Stomach (tissue), 9 donors: ENCODE results near the gene MNAT1. TPM values are rescaled to one million over a fixed set of nuclear protein-coding genes. Genes with fewer than 3 reads are reported as not detected.

Experiments
- DNase-seq, 2 donors: peaks; one replicate each; pipeline versions ENCODE4 v3.0.0 to v3.0.0-alpha.2; 2013 to 2019
- H3K27ac ChIP-seq, 5 donors: fragments of 200-600 bp in 4 of 5; sonication (generic) in 4 of 5; one replicate each; pipeline ENCODE4 v1.5.1; 2013 to 2019; ENCODE audit warnings: mild to moderate bottlenecking in 1 of 5, moderate library complexity in 1 of 5
- H3K27me3 ChIP-seq, 3 donors: fragments of 200-600 bp; sonication (generic); one replicate each; pipeline ENCODE4 v1.5.1; 2017 to 2019; ENCODE audit warnings: mixed run types in 1 of 3
- H3K36me3 ChIP-seq, 4 donors: fragments of 200-600 bp; sonication (generic); 1 replicate in 3 of 4; 2 replicates in 1 of 4; pipeline ENCODE4 v1.5.1; 2016 to 2019
- H3K4me1 ChIP-seq, 4 donors: fragments of 200-600 bp; sonication (generic); one replicate each; pipeline ENCODE4 v1.5.1; 2016 to 2019
- H3K4me3 ChIP-seq, 4 donors: fragments of 200-600 bp; sonication (generic) in 3 of 4; one replicate each; pipeline ENCODE4 v1.5.1; 2016 to 2019; ENCODE audit warnings: mild to moderate bottlenecking in 1 of 4
- H3K9me3 ChIP-seq, 4 donors: fragments of 200-600 bp; sonication (generic); one replicate each; pipeline ENCODE4 v1.5.1; 2016 to 2019
- CTCF ChIP-seq, 7 experiments: fragments of 450-650 bp in 4 of 7; fragments of 200-600 bp in 3 of 7; sonication (generic) in 3 of 7; IDR thresholded peaks; one replicate each; pipeline ENCODE4 v1.5.1; 2016 to 2019; ENCODE audit warnings: antibody characterized with exemption in 7 of 7, control low read depth in 2 of 7, mild to moderate bottlenecking in 1 of 7
- EP300 ChIP-seq: sonication (generic); formaldehyde crosslinking; IDR thresholded peaks from one replicate; pipeline ENCODE4 v1.6.1; 2017; ENCODE audit warnings: antibody characterized with exemption
- POLR2A ChIP-seq, 4 donors: fragments of 450-650 bp; IDR thresholded peaks; one replicate each; pipeline ENCODE4 v1.6.1; 2016; ENCODE audit warnings: antibody characterized with exemption in 4 of 4, control low read depth in 2 of 4, mild to moderate bottlenecking in 1 of 4, moderate library complexity in 1 of 4
- POLR2AphosphoS5 ChIP-seq, 3 donors: sonication (generic); formaldehyde crosslinking; IDR thresholded peaks; one replicate each; pipeline ENCODE4 v1.6.1; 2016; ENCODE audit warnings: antibody characterized with exemption in 3 of 3
- WGBS, 5 donors: extraction: QIAGEN DNeasy Blood & Tissue Kit in 3 of 5; methylation state at CpG; one replicate each; pipeline versions ENCODE4 v1.1.5 to v1.1.7; 2013 to 2018; 5-methylcytosine and 5-hydroxymethylcytosine counted together
- intact Hi-C: fragments of 100-400 bp; cut with DNase I; formaldehyde crosslinking; loops from one replicate; pipeline ENCODE4 v1.15.1; 2023; ENCODE audit warnings: low total_unique reads
- polyA plus RNA-seq, 3 donors: library from polyadenylated mRNA; stranded (reverse); fragments of 200-250 nt; gene quantifications; one replicate each; pipeline ENCODE4 v1.2.3, GENCODE V29; 2013
- total RNA-seq, 5 donors: library from RNA; depleted of rRNA; stranded (reverse); fragments of >200 nt; gene quantifications; one replicate each; pipeline versions ENCODE4 v1.1.0 to v1.2.3, GENCODE V29; 2014 to 2016
- donor health status: healthy with polysubstance abuse.
- donor health status: Bipolar disorder and iron deficiency.
- donor health status: healthy.

Gene MNAT1
- total and polyA plus RNA-seq, 8 donors: 10.3 to 150 (median 19.9) TPM

GRCh38 chr14:60790850-60791249 is 56.3 kb downstream of the MNAT1 start:
- Histone ChIP-seq H3K4me3 (no peak overlapping the region), H3K9me3 (no peaks in the 10 kb centered on the region), H3K27ac (no peak overlapping the region), H3K36me3 (peaks cover 0 to 14% (median 5%) of the 10 kb centered on the region in 4 donors), H3K27me3 (no peaks in the 10 kb centered on the region), H3K4me1 (no peaks in the 10 kb centered on the region)
- intact Hi-C loops: no loop called here
- DNase-seq: no peak
- TF ChIP-seq POLR2A (IDR thresholded peaks at IDR 0.05): no peak
- TF ChIP-seq POLR2AphosphoS5 (IDR thresholded peaks at IDR 0.05): no peak
- no peak for TF ChIP-seq EP300
- TF ChIP-seq CTCF (IDR thresholded peaks at IDR 0.05): no peak
- WGBS, 5 donors: 36 to 65% (median 53%) methylated on average over 1 of the region's 1 CpG

GRCh38 chr14:60796434-60796833 is 61.9 kb downstream of the MNAT1 start:
- Histone ChIP-seq H3K27ac (no peak overlapping the region), H3K36me3 (peaks cover 0 to 38% (median 25%) of the 10 kb centered on the region in 4 donors), H3K4me3 (no peak overlapping the region), H3K9me3 (no peaks in the 10 kb centered on the region), H3K27me3 (no peaks in the 10 kb centered on the region), H3K4me1 (no peaks in the 10 kb centered on the region)
- DNase-seq: no peak
- TF ChIP-seq EP300 (no peak), POLR2AphosphoS5 (IDR thresholded peaks at IDR 0.05) (no peak), POLR2A (IDR thresholded peaks at IDR 0.05) (no peak), CTCF (IDR thresholded peaks at IDR 0.05) (no peak)
- intact Hi-C loops: no loop called here

DNA sequence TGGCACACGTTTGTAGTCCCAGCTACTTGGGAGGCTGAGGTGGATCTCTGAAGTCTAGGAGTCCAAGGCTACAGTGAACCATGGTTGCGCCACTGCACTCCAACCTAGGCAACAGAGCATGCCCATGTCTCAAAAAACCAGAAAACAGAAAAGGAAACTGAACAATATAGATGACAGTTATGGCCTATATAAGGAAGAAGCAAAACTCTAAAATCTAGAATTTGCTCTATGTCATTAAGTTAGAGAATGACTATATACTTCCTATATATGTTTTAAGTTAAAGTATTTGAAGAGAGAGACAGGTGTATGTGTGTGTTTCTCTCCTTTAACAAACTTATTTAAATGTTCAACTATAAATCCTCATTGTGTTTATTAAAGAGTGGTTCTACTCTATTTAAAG is 65.8 kb downstream of the MNAT1 start:
- WGBS, 5 donors: 98 to 100% (median 100%) methylated on average over 2 of the region's 2 CpGs
- Histone ChIP-seq H3K4me1 (no peaks in the 10 kb centered on the region), H3K27ac (no peak overlapping the region), H3K4me3 (no peak overlapping the region), H3K27me3 (no peaks in the 10 kb centered on the region), H3K9me3 (no peaks in the 10 kb centered on the region), H3K36me3 (peaks cover 0 to 33% (median 25%) of the 10 kb centered on the region in 4 donors)
- no peak for DNase-seq
- TF ChIP-seq POLR2A (IDR thresholded peaks at IDR 0.05) (no peak), POLR2AphosphoS5 (IDR thresholded peaks at IDR 0.05) (no peak)
- intact Hi-C loops: no loop called here

DNA sequence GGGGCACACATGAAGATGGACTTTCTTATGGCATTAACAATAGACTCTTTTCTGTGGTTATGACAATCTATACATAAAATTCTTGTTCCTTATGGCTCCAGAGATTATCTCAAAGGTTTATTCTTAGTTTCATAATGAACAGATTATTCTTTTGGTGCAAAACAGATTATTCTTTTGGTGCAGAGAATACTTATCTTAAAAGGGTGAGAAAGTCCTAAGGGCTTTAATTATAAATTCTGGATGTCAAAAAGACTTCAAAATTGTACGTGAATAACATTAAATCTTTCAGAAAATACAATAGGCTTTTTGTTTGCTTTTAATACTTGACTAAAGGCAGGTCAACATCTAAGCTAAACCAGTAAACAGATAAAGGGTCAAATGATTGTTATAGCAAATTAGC is 69.3 kb downstream of the MNAT1 start:
- 25 to 64% (median 55%) methylated on average over 1 of the region's 1 CpG for WGBS, 5 donors
- TF ChIP-seq CTCF (IDR thresholded peaks at IDR 0.05) (no peak), POLR2A (IDR thresholded peaks at IDR 0.05) (no peak), POLR2AphosphoS5 (IDR thresholded peaks at IDR 0.05) (no peak), EP300 (no peak)
- intact Hi-C loops: no loop called here

DNA sequence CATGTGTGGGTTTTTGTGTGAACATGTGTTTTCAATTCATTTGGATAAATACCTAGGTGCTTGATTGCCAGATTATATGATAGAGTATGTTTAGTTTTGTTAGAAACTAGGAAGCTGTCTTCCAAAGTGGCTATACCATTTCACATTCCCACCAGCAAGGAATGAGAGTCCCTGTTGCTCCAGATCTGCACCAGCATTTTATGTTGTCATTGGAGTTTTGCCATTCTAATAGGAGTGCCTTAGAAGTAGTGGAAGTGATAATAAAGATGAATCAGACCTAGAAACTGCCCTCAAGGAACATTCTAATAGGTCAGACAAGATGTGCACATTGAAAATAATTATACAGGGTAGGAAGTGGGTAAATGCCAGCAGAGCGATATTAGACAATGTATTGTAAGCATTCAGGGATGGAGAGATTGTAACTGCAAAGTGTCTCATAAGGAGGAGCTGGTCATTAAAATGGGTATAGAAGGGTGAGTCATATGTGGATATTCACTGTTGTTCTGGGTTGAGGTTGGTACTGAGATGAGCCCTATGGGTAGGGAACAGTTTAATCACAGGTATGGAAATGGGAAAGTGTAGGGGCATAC is 71.4 kb downstream of the MNAT1 start:
- H3K9me3 ChIP-seq: no peaks in the 10 kb centered on the region

More for the DNA sequence above, 69.3 kb downstream of the MNAT1 start:
- Histone ChIP-seq H3K4me3 (no peak overlapping the region), H3K4me1 (no peaks in the 10 kb centered on the region), H3K9me3 (no peaks in the 10 kb centered on the region), H3K27ac (no peak overlapping the region), H3K27me3 (no peaks in the 10 kb centered on the region), H3K36me3 (peaks cover 0 to 17% (median 15%) of the 10 kb centered on the region in 4 donors)
- DNase-seq: no peak

More for the DNA sequence above, 71.4 kb downstream of the MNAT1 start:
- H3K27ac ChIP-seq: no peak overlapping the region
- intact Hi-C loops: no loop called here
- no peak overlapping the region for H3K4me3 ChIP-seq
- H3K27me3 ChIP-seq: no peaks in the 10 kb centered on the region
- TF ChIP-seq CTCF (IDR thresholded peaks at IDR 0.05): no peak
- TF ChIP-seq EP300: no peak
- TF ChIP-seq POLR2AphosphoS5 (IDR thresholded peaks at IDR 0.05): no peak
- TF ChIP-seq POLR2A (IDR thresholded peaks at IDR 0.05): no peak
- DNase-seq: no peak
- peaks cover 0 to 4% (median 0%) of the 10 kb centered on the region in 4 donors for H3K36me3 ChIP-seq
- WGBS, 5 donors: 93 to 100% (median 98%) methylated on average over 1 of the region's 1 CpG
- H3K4me1 ChIP-seq: no peaks in the 10 kb centered on the region
